GM10248 (cell line): ENCODE measurements around the gene LY9.

Experiments used
- CTCF ChIA-PET: fragments of 300-600 bp; sonication (Branson Sonifier 250); formaldehyde crosslinking; extraction: SDS; loops from one replicate; lab custom pipeline; 2021; ENCODE audit warnings: antibody characterized with exemption; lab: Yijun Ruan, JAX
- POLR2A ChIA-PET: fragments of 350-650 bp; sonication (Branson Sonifier 250); formaldehyde crosslinking; extraction: SDS; loops from one replicate; lab custom pipeline; 2020; ENCODE audit warnings: antibody characterized with exemption; lab: Yijun Ruan, JAX
- DNase-seq: peaks from one replicate; pipeline ENCODE4 v3.0.0; 2012; ENCODE audit errors: extremely low spot score
- TF ChIP-seq, protein P1 (sequence below): IDR thresholded peaks from 2 replicates; pipeline ENCODE4 v1.5.1; 2012; ENCODE audit warnings: mild to moderate bottlenecking, low read depth; ENCODE audit errors: extremely low read depth, missing control alignments, control extremely low read depth

The LY9 gene

DNA sequence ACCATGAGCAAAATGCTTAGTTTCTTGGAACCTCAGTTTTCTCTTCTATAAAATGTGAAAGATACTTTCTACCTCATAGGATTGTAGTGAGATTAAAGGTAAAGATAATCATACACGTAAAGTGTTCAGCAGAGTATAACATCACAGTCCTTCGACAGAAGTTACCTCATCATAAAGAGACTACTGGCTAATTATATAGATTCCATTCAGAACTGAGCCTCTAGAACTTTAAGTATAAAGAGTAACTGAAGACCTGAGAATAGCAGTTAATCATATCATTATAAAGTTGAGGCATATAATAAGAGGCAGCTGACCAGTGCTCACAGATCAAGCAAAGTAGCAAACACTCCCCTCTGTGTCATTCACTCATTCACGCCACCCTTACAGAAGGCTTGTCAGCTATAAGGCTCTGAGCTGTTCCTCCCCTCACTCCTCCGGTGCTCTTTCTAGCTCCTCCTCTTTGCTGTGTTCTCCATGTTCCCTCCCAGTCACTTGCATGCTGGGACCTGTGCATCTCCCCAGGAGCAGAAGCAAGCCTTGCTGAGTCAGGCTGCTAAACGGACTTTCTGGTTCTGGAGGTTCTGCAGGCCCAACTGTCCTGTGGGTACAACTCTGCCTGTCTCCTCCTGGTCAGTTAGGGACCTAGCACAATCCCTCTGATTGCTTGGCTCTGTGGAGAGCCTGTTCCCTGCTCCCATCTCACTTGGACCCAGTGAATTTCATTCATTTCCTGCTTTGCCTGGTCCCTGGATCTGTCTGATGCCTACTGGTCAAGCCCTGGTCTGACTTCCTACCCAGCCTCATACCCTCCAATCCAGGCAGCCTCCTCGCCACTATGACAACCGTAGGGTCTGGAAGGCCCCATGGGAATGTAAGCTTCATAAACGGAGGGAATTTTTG, 28.3 kb upstream of the LY9 start:
- POLR2A ChIA-PET: interaction anchor here (0.7 to 1.8 kb wide), 6 partner anchors 12 to 123 kb away, joined by 3 to 5 read pairs (median 4); partner anchors contain the start of genes CD48 and SLAMF7
- TF ChIP-seq, protein P1, sequence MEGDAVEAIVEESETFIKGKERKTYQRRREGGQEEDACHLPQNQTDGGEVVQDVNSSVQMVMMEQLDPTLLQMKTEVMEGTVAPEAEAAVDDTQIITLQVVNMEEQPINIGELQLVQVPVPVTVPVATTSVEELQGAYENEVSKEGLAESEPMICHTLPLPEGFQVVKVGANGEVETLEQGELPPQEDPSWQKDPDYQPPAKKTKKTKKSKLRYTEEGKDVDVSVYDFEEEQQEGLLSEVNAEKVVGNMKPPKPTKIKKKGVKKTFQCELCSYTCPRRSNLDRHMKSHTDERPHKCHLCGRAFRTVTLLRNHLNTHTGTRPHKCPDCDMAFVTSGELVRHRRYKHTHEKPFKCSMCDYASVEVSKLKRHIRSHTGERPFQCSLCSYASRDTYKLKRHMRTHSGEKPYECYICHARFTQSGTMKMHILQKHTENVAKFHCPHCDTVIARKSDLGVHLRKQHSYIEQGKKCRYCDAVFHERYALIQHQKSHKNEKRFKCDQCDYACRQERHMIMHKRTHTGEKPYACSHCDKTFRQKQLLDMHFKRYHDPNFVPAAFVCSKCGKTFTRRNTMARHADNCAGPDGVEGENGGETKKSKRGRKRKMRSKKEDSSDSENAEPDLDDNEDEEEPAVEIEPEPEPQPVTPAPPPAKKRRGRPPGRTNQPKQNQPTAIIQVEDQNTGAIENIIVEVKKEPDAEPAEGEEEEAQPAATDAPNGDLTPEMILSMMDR: no peak
- DNase-seq: no peak
- CTCF ChIA-PET: interaction anchor here (0.8 to 9.6 kb wide), 34 partner anchors 9 to 237 kb away, joined by 3 to 149 read pairs (median 8); partner anchors contain the start of genes CD48, ITLN2, LY9 and SLAMF7

DNA sequence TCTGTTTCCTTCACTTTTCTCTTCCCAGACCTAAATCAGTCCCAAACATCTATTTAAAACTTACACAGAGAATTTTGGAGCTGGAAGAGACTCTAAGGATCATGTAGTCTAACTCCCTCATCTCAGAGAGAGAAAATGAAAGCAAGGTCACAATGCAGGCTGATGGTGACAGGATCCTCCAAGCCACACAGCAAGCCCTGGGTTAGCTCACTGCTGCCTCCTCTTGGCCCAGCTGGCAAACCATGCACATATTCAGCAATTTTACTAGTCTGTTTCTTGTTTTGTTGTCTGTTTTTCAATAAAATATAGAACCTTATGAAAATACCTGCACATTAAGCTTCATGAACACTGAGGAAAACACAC, 27.7 kb upstream of the LY9 start:
- POLR2A ChIA-PET: interaction anchor here (0.7 to 1.8 kb wide), 7 partner anchors 11 to 123 kb away, joined by 3 to 5 read pairs (median 3); partner anchors contain the start of genes CD48 and SLAMF7
- CTCF ChIA-PET: interaction anchor here (0.8 to 9.6 kb wide), 37 partner anchors 9 to 237 kb away, joined by 3 to 149 read pairs (median 6); partner anchors contain the start of genes CD48, ITLN2, LY9 and SLAMF7
- DNase-seq: peak; percentile 77
- TF ChIP-seq, protein P1: peak; percentile 93

DNA sequence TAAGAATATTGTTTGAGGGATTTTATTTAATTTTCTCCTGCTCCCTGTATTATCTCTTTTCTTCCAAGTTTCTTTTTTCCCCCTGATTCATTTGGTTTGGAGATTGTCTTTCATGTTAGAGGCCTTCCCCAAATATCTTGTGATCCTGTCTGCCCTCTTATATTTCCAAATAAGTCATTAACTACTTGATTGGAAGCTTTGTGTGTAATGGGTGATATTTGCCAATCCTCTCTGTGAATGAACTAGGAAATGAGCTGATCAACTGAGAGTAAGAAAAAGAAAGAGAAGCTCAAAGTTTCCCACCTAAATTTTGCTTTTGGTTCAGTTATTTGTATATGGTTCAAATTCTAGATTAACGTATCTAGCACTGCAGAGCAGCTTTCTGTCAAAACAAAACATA, 23.6 kb upstream of the LY9 start:
- TF ChIP-seq, protein P1: no peak
- DNase-seq: no peak
- POLR2A ChIA-PET: no interaction called here
- CTCF ChIA-PET: interaction anchor here (1.0 to 10.4 kb wide), 7 partner anchors 7 to 181 kb away, joined by 3 to 149 read pairs (median 4); no protein-coding TSS in a partner anchor

DNA sequence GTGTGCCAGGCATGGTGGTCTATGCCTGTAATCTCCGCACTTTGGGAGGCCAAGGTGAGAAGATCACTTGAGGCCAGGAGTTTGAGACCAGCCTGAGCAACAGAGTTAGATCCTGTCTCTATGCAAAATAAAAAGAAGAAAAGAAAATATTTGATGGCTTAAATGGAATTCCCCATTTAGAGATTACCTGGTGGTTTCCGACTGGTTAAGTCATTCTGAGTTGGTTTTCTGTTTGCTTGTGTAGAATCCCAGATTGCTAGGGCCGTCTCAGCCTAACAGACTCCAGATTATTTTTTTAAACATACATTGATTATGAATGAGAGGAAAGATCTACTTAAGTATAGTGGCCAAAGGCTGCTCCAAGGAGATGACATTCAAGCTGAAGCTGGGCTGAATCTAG, 22.9 kb upstream of the LY9 start:
- DNase-seq: no peak
- TF ChIP-seq, protein P1: no peak
- POLR2A ChIA-PET: no interaction called here
- CTCF ChIA-PET: interaction anchor here (0.9 to 10.4 kb wide), 5 partner anchors 6 to 181 kb away, joined by 3 to 149 read pairs (median 4); no protein-coding TSS in a partner anchor

DNA sequence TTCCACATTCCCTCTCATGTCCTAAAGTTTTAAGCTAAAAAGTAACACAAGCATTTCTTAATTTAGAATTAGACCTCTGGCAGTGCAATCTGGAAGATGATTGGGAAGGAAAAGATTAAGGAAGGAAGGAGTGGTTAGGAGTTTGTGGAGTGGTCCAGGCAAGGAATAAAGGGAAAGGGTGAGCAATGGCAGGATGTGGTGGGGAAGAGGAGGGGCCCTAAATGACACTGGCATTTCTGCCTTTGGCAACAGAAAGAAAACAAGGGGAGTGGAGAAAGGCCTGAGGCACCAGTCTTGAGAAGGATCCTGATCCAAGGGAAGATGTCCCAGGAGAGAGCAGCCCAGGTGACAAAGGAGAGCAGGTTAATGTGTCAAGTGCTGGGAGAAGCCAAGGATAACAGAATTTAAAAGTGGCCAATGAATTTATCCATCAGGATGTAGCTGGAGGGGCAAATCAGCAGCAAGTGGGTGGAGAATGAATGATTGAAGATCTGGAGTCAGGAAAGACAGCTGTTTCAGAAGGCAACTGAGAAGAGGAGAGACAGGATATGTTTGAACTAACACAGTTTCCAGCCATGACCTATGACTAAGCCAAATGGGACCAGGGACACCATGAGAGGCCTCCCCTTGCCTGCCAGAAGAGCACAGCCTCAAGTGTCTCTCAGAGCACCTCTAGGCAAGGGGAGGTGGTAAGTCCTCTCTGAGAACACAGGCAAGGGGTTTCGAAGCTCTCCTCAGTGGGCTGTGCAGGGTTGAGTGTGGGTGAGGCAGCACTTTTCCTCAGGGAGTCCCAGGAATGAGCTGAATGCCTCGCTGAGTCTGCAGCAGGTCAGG, 20.9 kb upstream of the LY9 start:
- TF ChIP-seq, protein P1: no peak
- DNase-seq: no peak
- POLR2A ChIA-PET: interaction anchor here (0.9 kb wide), 1 partner anchor 34 kb away, joined by 4 read pairs; no protein-coding TSS in a partner anchor
- CTCF ChIA-PET: interaction anchor here (0.6 to 10.4 kb wide), 19 partner anchors 6 to 177 kb away, joined by 3 to 190 read pairs (median 7); partner anchors contain the start of genes CD48, ITLN2 and LY9

DNA sequence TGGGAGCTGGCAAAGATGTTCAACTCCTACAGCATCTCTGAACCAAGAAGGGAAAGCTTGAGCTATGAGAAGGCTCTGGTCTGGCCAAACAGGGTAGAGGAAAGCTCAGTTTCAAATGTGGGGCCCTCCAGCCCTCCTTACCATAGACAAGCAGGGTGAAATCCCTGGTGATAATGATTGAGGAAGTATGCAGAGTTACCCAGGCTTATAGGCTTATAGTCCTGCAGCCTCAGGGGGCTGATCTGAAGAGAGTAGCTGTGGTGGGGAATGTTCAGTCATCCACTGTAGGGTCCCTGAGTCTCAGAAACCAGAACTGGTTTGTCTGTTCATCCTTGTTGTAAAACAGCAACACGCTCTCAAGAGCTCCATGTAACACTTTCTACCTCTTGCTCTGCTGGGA, 19.8 kb upstream of the LY9 start:
- no peak for DNase-seq
- TF ChIP-seq, protein P1: no peak
- ChIA-PET POLR2A (interaction anchor here (0.7 to 1.9 kb wide), 3 partner anchors 20 to 50 kb away, joined by 3 to 6 read pairs (median 4); no protein-coding TSS in a partner anchor), CTCF (interaction anchor here (1.0 to 10.4 kb wide), 28 partner anchors 7 to 294 kb away, joined by 3 to 190 read pairs (median 10); partner anchors contain the start of genes ARHGAP30, CD48, ITLN2 and LY9)
